ENCODE data around the gene ZNF91.
"Not testable (repeated sequence)": the region's sequence is repeated elsewhere in the genome, so short reads cannot be mapped to it uniquely, and the experiment has no call there.

The ZNF91 gene

GRCh38 chr19:23382955-23383354 is 12.3 kb downstream of the ZNF91 start:
- no peak overlapping the region for H3K4me3 ChIP-seq (ENCODE audit: low read depth, low read length)
- no peak for TF ChIP-seq CTCF (IDR thresholded peaks at IDR 0.05; ENCODE audit: low read depth, low read length)

- TF ChIP-seq CTCF (IDR thresholded peaks at IDR 0.05; ENCODE audit: low read depth, low read length), result no peak
- no peak overlapping the region for H3K4me3 ChIP-seq (ENCODE audit: low read depth, low read length)
These were observed 14.2 kb downstream of the ZNF91 start for GRCh38 chr19:23381114-23381513.

DNA sequence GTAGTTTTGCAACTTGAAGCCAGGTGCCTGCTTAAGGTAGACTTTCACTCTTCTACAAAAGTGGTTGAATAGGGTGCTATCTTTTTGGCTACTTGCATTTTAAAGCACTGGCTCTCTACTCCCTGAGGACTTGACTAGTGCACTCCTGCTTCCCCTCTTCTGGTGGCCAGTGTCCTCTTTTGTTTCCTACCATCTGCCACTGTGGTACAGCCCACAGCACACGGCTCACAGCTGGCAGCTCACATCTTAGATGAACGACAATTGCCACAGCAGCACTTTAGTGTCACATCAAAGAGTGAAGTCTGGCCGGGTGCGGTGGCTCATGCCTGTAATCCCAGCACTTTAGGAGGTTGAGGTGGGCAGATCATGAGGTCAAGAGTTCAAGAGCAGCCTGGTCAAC is 15.6 kb downstream of the ZNF91 start:
- not testable (repeated sequence) for H3K4me3 ChIP-seq (ENCODE audit: low read depth, low read length)

DNA sequence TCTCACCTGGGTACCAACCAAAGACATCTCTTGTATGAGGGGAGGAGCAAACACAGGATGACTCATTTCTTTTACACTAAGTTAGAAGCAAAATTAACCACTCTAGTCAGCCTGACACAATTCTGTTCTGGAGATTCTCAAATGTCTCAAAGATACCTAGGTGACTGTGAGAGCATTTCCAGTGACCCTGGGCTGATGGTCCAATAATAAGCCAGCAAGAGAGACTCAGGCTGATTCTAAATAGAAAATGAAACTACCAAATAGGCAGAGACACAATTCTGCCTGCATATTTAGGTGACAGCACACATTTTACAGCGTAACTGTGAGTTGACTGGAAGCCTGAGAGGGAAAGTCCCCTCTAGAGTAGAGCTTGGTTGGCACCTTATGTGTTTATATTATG is 16.3 kb downstream of the ZNF91 start:
- no peak overlapping the region for H3K4me3 ChIP-seq (ENCODE audit: low read depth, low read length)
- TF ChIP-seq CTCF (IDR thresholded peaks at IDR 0.05; ENCODE audit: low read depth, low read length), result no peak

- H3K4me3 ChIP-seq (ENCODE audit: low read depth, low read length), result no peak overlapping the region
- no peak for TF ChIP-seq CTCF (IDR thresholded peaks at IDR 0.05; ENCODE audit: low read depth, low read length)
These were observed 18.0 kb downstream of the ZNF91 start for GRCh38 chr19:23377276-23377675.

DNA sequence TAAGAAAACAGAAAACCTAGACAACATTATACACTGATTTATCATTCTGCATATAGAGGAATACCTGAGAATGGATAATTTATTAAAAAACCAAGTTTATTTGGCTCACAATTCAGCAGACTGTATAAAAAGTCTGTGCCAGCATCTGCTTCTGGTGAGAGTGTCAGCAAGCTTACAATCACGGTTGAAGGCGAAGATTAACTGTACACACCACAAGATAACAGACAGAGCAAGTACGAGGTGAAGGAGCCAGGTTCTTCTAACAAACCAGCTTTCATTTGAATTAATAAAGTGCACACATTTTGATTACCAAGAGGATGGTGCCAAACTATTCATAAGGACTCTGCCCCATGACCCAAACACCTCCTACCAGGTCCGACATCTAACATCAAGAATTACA is 28.8 kb downstream of the ZNF91 start:
- no peak overlapping the region for H3K4me3 ChIP-seq (ENCODE audit: low read depth, low read length)

DNA sequence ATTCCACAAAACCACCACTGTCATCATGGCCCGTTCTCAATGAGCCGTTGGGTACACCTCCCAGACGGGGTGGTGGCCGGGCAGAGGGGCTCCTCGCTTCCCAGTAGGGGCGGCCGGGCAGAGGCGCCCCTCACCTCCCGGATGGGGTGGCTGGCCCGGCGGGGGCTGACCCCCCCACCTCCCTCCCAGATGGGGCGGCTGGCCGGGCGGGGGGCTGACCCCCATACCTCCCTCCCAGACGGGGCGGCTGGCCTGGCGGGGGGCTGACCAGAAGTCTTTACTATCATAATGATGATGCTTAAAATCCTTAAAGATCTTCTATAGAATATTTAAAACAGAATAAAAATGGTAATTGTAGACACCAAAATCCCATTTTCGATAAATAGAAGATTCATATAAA is 29.2 kb downstream of the ZNF91 start:
- not testable (repeated sequence) for H3K4me3 ChIP-seq (ENCODE audit: low read depth, low read length)

More for the DNA sequence above, 28.8 kb downstream of the ZNF91 start:
- no peak for TF ChIP-seq CTCF (IDR thresholded peaks at IDR 0.05; ENCODE audit: low read depth, low read length)

- TF ChIP-seq CTCF (IDR thresholded peaks at IDR 0.05; ENCODE audit: low read depth, low read length), result no peak
- no peak overlapping the region for H3K4me3 ChIP-seq (ENCODE audit: low read depth, low read length)
These were observed 30.0 kb downstream of the ZNF91 start for GRCh38 chr19:23365222-23365621.

GRCh38 chr19:23361843-23362242 is 33.4 kb downstream of the ZNF91 start:
- H3K4me3 ChIP-seq (ENCODE audit: low read depth, low read length), result not testable (repeated sequence)
